ENCODE data around the gene GAN.

GAN gene

DNA sequence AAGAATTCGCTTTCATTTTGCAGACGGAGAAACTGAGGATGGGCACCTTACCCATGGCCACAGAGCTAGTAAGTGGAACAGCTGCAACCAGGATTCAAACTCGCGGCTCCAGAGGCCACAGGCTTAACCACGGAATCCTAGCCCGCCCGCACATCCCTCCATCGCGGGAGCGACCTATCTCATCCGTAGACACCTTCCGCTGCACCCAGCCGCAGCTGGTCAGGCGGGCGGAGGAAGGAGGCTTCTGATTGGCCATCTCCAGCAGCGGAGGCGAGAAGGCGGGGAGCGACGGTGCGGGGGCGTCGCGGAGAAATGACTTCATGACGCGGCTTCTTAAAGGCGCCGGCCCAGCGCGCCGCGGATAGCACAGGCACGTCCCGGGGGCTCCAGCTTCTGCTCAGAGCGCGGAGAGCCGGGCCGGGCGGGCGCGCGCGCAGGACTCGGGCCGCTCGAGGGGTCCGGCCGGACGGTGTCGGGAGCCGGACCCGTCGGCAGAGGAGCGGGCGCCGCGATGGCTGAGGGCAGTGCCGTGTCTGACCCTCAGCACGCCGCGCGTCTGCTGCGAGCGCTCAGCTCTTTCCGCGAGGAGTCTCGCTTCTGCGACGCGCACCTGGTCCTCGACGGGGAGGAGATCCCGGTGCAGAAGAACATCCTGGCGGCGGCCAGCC, at the start of gene GAN:
TSS of gene GAN (plus strand) at position 360 of the 668 bp plus-strand sequence. CDS start at position 512, 152 bp downstream.
- DNase-seq (ENCODE audit: low spot score): peak; percentile 96
- no peak for TF ChIP-seq CTCF (IDR thresholded peaks at IDR 0.05; ENCODE audit: extremely low read depth, missing control alignments)

DNA sequence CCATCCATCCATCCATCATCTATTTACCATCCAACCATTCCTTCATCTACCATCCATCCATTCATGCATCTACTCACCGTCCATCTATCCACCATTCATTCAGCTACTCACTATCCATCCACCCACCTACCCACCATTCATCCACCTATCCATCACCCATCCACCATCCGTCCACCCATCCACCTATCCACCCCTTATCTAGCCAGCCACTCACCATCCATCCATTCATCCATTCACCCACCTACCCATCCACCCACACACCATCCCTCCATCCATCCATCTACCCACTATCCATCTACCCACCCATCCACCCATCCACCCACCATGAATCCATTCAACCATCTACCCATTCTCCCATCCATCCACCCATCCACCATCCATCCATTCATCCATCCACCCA, 49.7 kb upstream of the GAN start:
- TF ChIP-seq CTCF (IDR thresholded peaks at IDR 0.05; ENCODE audit: extremely low read depth, missing control alignments): no peak
- no peak for DNase-seq (ENCODE audit: low spot score)

GRCh38 chr16:81265658-81266451, 48.9 kb upstream of the GAN start:
- no peak for TF ChIP-seq CTCF (IDR thresholded peaks at IDR 0.05; ENCODE audit: extremely low read depth, missing control alignments)

DNA sequence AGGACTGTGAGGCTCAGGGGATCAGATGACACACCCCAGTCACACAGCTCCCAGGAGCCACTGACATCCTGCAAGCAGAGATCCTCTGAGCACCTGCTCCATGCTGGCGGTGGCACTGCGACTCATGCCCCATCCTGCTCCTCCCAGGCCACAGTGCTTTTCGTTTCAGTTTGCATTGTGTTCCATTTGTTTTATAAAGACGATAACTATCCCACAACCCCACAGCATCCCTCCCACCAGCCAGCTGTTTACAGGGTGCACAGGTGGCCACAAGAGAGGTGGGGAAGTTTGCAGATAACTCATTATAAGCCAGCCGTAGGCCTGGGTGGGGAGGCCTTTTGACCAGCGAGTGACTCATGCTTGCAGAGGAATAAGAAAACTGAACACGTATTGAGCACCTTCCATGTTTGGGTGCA, 48.1 kb upstream of the GAN start:
- DNase-seq (ENCODE audit: low spot score): no peak
- no peak for TF ChIP-seq CTCF (IDR thresholded peaks at IDR 0.05; ENCODE audit: extremely low read depth, missing control alignments)

More at GRCh38 chr16:81265658-81266451, 48.9 kb upstream of the GAN start:
- DNase-seq (ENCODE audit: low spot score): no peak

DNA sequence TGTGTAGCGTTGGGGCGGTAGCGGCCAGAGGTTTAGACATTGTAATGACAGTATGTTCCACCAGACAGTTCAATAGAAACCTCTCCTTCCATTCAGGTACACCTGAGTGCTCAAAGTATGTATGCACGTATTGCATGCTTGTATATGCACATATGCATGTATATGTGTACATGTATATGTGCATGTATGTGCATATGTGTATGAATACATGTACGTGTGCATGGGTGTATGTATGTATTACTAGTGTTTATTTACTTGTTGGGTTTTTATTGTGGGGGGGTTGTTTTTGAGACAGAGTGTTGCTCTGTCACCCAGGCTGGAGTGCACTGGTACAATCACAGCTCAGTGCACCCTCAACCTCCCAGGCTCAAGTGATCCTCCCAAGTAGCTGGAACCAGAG, 46.3 kb upstream of the GAN start:
- DNase-seq (ENCODE audit: low spot score): no peak
- TF ChIP-seq CTCF (IDR thresholded peaks at IDR 0.05; ENCODE audit: extremely low read depth, missing control alignments): no peak

DNA sequence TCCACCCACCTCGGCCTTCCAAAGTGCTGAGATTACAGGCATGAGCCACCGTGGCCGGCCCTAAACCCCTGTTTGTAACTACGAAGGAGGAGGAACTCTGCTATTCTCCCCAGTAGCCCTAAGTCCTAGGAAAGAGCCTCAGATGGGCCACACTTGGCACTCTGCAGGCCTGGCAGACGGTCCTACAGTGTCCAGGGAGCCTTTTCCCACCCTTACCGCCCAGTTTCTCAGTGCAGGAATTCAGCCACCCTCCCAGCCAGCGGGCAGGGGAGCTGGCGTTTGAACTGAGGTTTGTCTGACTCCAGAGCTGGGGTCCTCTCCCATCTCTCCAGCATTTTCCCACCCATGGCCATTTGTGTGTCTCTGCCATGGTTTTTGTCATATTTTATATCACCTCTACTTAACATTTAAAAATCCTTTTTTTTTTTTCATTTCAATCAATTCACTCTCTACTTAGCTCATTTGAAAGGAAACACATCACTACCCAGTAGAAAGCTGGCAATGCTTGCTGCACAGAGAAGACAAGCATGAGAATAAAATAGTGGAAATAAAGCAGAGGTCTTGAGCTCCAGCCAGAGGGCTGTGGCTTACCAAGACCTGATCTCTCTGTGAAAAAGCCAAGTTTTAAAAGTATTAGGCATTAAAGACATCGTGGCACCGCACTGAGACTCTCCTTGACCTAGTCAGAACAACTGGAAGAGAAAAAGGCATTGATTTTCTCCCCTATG, 41.4 kb upstream of the GAN start:
- DNase-seq (ENCODE audit: low spot score): no peak
- no peak for TF ChIP-seq CTCF (IDR thresholded peaks at IDR 0.05; ENCODE audit: extremely low read depth, missing control alignments)

Data from GM20000 (cell line).